ENCODE data around the gene DMGDH. TPM values are rescaled to one million over a fixed set of nuclear protein-coding genes. Genes with fewer than 3 reads are reported as not detected.
A peak's percentile ranks its signal among the peaks of the same experiment; 100 is the strongest.

The DMGDH gene
- total and polyA plus RNA-seq, 4 donors = 28.9 to 130 (median 48.5) TPM

DNA sequence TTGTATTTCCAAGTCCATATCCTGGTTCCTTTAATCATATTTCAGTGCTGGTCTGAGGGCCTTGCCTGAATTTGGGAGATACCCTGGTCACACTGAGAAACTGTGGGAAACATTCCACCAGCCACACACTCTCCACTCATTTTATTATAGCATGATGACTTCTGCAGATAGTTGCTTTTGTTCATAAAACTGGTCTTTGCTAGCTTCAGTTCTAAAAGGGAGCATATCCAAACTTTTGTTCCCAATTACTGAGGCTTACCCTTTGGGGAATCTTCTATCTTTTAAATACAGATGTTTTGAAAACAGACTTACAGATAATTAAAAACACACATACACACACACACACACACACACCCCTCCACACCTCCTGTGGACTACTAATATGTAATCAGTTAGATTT lies 21.0 kb downstream of the DMGDH start:
- Histone ChIP-seq H3K27ac (ENCODE audit: low read depth in 1 of 2, low read length in 2 of 2) (no peak overlapping the region), H3K4me3 (ENCODE audit: low read depth in 1 of 3, low read length in 3 of 3) (no peak overlapping the region)

DNA sequence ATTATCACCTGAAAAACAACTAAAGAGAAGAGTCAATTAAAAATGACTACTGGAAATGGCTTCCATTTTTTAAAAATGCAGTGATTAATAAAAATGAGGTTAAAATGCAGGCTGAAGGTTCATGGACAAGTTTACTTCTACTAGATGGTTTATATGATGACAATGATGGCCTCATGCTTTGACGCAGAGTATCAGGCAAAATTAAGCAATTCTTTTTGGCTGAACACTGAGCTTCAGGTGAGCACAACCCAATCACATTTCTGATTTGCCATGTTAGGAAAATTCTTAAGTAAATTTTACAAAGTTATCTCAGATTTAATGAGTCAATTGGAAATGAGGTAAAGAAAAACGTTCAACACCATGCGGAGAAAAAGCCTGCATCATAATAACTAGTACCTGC lies 22.3 kb downstream of the DMGDH start:
- H3K4me1 ChIP-seq (ENCODE audit: control insufficient read depth in 4 of 4, insufficient read depth in 4 of 4, low read length in 3 of 4) = peaks cover 0 to 24% (median 19%) of the 10 kb centered on the region in 4 donors
- DNase-seq (ENCODE audit: low spot score) = no peak
- peaks cover 0 to 2% (median under 1%) of the 10 kb centered on the region in 4 donors for H3K36me3 ChIP-seq (ENCODE audit: control insufficient read depth in 4 of 4, insufficient read depth in 3 of 4, low read depth in 1 of 4, low read length in 3 of 4)
- H3K9ac ChIP-seq (ENCODE audit: low read depth in 1 of 2, low read length in 2 of 2) = no peak overlapping the region
- no peaks in the 10 kb centered on the region for H3K9me3 ChIP-seq (ENCODE audit: control insufficient read depth in 4 of 4, low read length in 3 of 4)
- no peaks in the 10 kb centered on the region for H3K27me3 ChIP-seq (ENCODE audit: control insufficient read depth in 4 of 4, insufficient read depth in 4 of 4, low read length in 3 of 4)
- TF ChIP-seq HNF4G (IDR thresholded peaks at IDR 0.05) (no peak), HNF4A (conservative IDR thresholded peaks at IDR 0.05) (peak; percentile 15 to 57), FOXA2 (IDR thresholded peaks at IDR 0.05) (no peak), YY1 (IDR thresholded peaks at IDR 0.05) (peak; percentile 82), JUND (IDR thresholded peaks at IDR 0.05) (peak in 1 of 2 donors; percentile 51), NR2F2 (IDR thresholded peaks at IDR 0.05) (no peak), RXRA (IDR thresholded peaks at IDR 0.05) (peak in 1 of 2 donors; percentile 78)
- 53% methylated on average over 3 of the region's 3 CpGs for WGBS
- H3K4me3 ChIP-seq (ENCODE audit: low read depth in 1 of 3, low read length in 3 of 3) = no peak overlapping the region
- peak overlapping the region in 1 of 2 donors; percentile 40 for H3K27ac ChIP-seq (ENCODE audit: low read depth in 1 of 2, low read length in 2 of 2)

More for the DNA sequence above, 21.0 kb downstream of the DMGDH start:
- no peak overlapping the region for H3K9ac ChIP-seq (ENCODE audit: low read depth in 1 of 2, low read length in 2 of 2)
- H3K9me3 ChIP-seq (ENCODE audit: control insufficient read depth in 4 of 4, low read length in 3 of 4) = no peaks in the 10 kb centered on the region
- no peak for DNase-seq (ENCODE audit: low spot score)
- H3K4me1 ChIP-seq (ENCODE audit: control insufficient read depth in 4 of 4, insufficient read depth in 4 of 4, low read length in 3 of 4) = peaks cover 0 to 24% (median 19%) of the 10 kb centered on the region in 4 donors
- H3K36me3 ChIP-seq (ENCODE audit: control insufficient read depth in 4 of 4, insufficient read depth in 3 of 4, low read depth in 1 of 4, low read length in 3 of 4) = peaks cover 0 to 8% (median 4%) of the 10 kb centered on the region in 4 donors
- TF ChIP-seq, protein P1, sequence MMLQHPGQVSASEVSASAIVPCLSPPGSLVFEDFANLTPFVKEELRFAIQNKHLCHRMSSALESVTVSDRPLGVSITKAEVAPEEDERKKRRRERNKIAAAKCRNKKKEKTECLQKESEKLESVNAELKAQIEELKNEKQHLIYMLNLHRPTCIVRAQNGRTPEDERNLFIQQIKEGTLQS (IDR thresholded peaks at IDR 0.05) = no peak
- no peaks in the 10 kb centered on the region for H3K27me3 ChIP-seq (ENCODE audit: control insufficient read depth in 4 of 4, insufficient read depth in 4 of 4, low read length in 3 of 4)

- Histone ChIP-seq H3K27ac (ENCODE audit: low read depth in 1 of 2, low read length in 2 of 2) (no peak overlapping the region), H3K36me3 (ENCODE audit: control insufficient read depth in 4 of 4, insufficient read depth in 3 of 4, low read depth in 1 of 4, low read length in 3 of 4) (peaks cover 0 to 12% (median 1%) of the 10 kb centered on the region in 4 donors), H3K9me3 (ENCODE audit: control insufficient read depth in 4 of 4, low read length in 3 of 4) (no peaks in the 10 kb centered on the region), H3K4me1 (ENCODE audit: control insufficient read depth in 4 of 4, insufficient read depth in 4 of 4, low read length in 3 of 4) (no peaks in the 10 kb centered on the region), H3K9ac (ENCODE audit: low read depth in 1 of 2, low read length in 2 of 2) (no peak overlapping the region), H3K27me3 (ENCODE audit: control insufficient read depth in 4 of 4, insufficient read depth in 4 of 4, low read length in 3 of 4) (no peaks in the 10 kb centered on the region), H3K4me3 (ENCODE audit: low read depth in 1 of 3, low read length in 3 of 3) (no peak overlapping the region)
- no peak for DNase-seq (ENCODE audit: low spot score)
- no peak for TF ChIP-seq JUND (IDR thresholded peaks at IDR 0.05)
- TF ChIP-seq, protein P2, sequence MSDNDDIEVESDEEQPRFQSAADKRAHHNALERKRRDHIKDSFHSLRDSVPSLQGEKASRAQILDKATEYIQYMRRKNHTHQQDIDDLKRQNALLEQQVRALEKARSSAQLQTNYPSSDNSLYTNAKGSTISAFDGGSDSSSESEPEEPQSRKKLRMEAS (IDR thresholded peaks at IDR 0.05) = no peak
- 89% methylated on average over 3 of the region's 3 CpGs for WGBS
Observed at GRCh38 chr5:79042188-79042587, 27.3 kb downstream of the DMGDH start.

DNA sequence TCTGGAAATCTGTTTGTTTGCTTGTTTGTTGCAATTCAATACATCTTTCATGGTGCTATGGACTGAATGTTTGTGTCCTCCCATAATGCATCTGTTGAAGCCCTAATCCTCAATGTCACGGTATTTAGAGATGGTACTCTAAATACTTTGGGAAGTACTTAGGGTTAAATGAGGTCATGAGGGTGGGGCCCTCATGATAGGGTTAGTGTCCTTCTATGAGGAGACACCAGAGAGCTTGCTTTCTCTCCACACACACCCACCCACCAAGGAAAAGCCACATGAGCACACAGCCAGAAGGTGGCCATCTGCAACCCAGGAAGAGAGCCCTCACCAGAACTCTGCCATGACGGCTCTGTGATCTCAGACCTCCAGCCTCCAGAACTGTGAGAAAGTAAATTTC lies 32.7 kb downstream of the DMGDH start:
- H3K4me3 ChIP-seq (ENCODE audit: low read depth in 1 of 3, low read length in 3 of 3) = no peak overlapping the region
- H3K27ac ChIP-seq (ENCODE audit: low read depth in 1 of 2, low read length in 2 of 2) = no peak overlapping the region
- 98% methylated on average over 2 of the region's 2 CpGs for WGBS
- H3K9me3 ChIP-seq (ENCODE audit: control insufficient read depth in 4 of 4, low read length in 3 of 4) = no peaks in the 10 kb centered on the region
- TF ChIP-seq JUND (IDR thresholded peaks at IDR 0.05) = no peak
- no peak for TF ChIP-seq FOXA1 (IDR thresholded peaks at IDR 0.05)
- peak in 1 of 2 donors; percentile 9 for TF ChIP-seq RXRA (IDR thresholded peaks at IDR 0.05)
- no peaks in the 10 kb centered on the region for H3K27me3 ChIP-seq (ENCODE audit: control insufficient read depth in 4 of 4, insufficient read depth in 4 of 4, low read length in 3 of 4)
- H3K4me1 ChIP-seq (ENCODE audit: control insufficient read depth in 4 of 4, insufficient read depth in 4 of 4, low read length in 3 of 4) = peaks cover 2 to 32% (median 9%) of the 10 kb centered on the region in 4 donors
- H3K36me3 ChIP-seq (ENCODE audit: control insufficient read depth in 4 of 4, insufficient read depth in 3 of 4, low read depth in 1 of 4, low read length in 3 of 4) = peaks cover 0 to 8% (median 0%) of the 10 kb centered on the region in 4 donors
- no peak for DNase-seq (ENCODE audit: low spot score)
- H3K9ac ChIP-seq (ENCODE audit: low read depth in 1 of 2, low read length in 2 of 2) = no peak overlapping the region
